ENCODE measurements around the gene FGF12.

FGF12 gene

GRCh38 chr3:192433704-192434103 lies 293.6 kb downstream of the FGF12 start:
- DNase-seq (ENCODE audit: extremely low spot score) = no peak
- ChIA-PET POLR2A (no interaction called here), CTCF (no interaction called here)
- TF ChIP-seq ARNT (IDR thresholded peaks at IDR 0.05) (no peak), FOXA1 (IDR thresholded peaks at IDR 0.05) (no peak), CTBP1 (IDR thresholded peaks at IDR 0.05; ENCODE audit: borderline replicate concordance) (no peak), FOXM1 (IDR thresholded peaks at IDR 0.05; ENCODE audit: borderline replicate concordance) (no peak), ELF4 (IDR thresholded peaks at IDR 0.05) (no peak), HDGF (IDR thresholded peaks at IDR 0.05; ENCODE audit: borderline replicate concordance) (no peak), SUZ12 (IDR thresholded peaks at IDR 0.05) (no peak)

- no peak for DNase-seq (ENCODE audit: extremely low spot score)
- CTCF ChIA-PET = interaction anchor here (0.8 to 2.7 kb wide), 7 partner anchors 13 to 649 kb away, joined by 3 to 15 read pairs (median 5); no protein-coding TSS in a partner anchor
- POLR2A ChIA-PET = interaction anchor here (1.6 kb wide), 1 partner anchor 14 kb away, joined by 4 read pairs; no protein-coding TSS in a partner anchor
- TF ChIP-seq ZNF384 (IDR thresholded peaks at IDR 0.05) (no peak), LEF1 (IDR thresholded peaks at IDR 0.05; ENCODE audit: borderline replicate concordance) (no peak), FOXA1 (IDR thresholded peaks at IDR 0.05) (no peak), SUZ12 (IDR thresholded peaks at IDR 0.05) (no peak)
Measured at GRCh38 chr3:192422997-192423342, 304.4 kb downstream of the FGF12 start.

GRCh38 chr3:192422321-192422996 lies 304.9 kb downstream of the FGF12 start:
- TF ChIP-seq SUZ12 (IDR thresholded peaks at IDR 0.05) = no peak
- no peak for TF ChIP-seq BHLHE40 (IDR thresholded peaks at IDR 0.05; ENCODE audit: borderline replicate concordance)
- no peak for TF ChIP-seq PKNOX1 (IDR thresholded peaks at IDR 0.05)
- TF ChIP-seq TARDBP (IDR thresholded peaks at IDR 0.05) = no peak
- no peak for TF ChIP-seq ELF4 (IDR thresholded peaks at IDR 0.05)
- no peak for TF ChIP-seq L3MBTL2 (conservative IDR thresholded peaks at IDR 0.05)
- no peak for TF ChIP-seq FOXK2 (IDR thresholded peaks at IDR 0.05)
- TF ChIP-seq NFRKB (IDR thresholded peaks at IDR 0.05) = no peak
- no peak for TF ChIP-seq CTBP1 (IDR thresholded peaks at IDR 0.05; ENCODE audit: borderline replicate concordance)
- TF ChIP-seq LEF1 (IDR thresholded peaks at IDR 0.05; ENCODE audit: borderline replicate concordance) = no peak
- no peak for TF ChIP-seq HDGF (IDR thresholded peaks at IDR 0.05; ENCODE audit: borderline replicate concordance)
- POLR2A ChIA-PET = interaction anchor here (1.6 kb wide), 1 partner anchor 13 kb away, joined by 4 read pairs; no protein-coding TSS in a partner anchor
- CTCF ChIA-PET = interaction anchor here (0.8 to 2.7 kb wide), 7 partner anchors 12 to 648 kb away, joined by 3 to 15 read pairs (median 5); no protein-coding TSS in a partner anchor
- no peak for DNase-seq (ENCODE audit: extremely low spot score)

GRCh38 chr3:192419312-192419711 lies 308.0 kb downstream of the FGF12 start:
- ChIA-PET CTCF (no interaction called here), POLR2A (no interaction called here)
- no peak for DNase-seq (ENCODE audit: extremely low spot score)
- TF ChIP-seq LEF1 (IDR thresholded peaks at IDR 0.05; ENCODE audit: borderline replicate concordance) (no peak), L3MBTL2 (conservative IDR thresholded peaks at IDR 0.05) (no peak), ARNT (IDR thresholded peaks at IDR 0.05) (no peak), TARDBP (IDR thresholded peaks at IDR 0.05) (no peak), ZNF384 (IDR thresholded peaks at IDR 0.05) (no peak), FOXA1 (IDR thresholded peaks at IDR 0.05) (no peak), PKNOX1 (IDR thresholded peaks at IDR 0.05) (no peak), FOXK2 (IDR thresholded peaks at IDR 0.05) (no peak), NFRKB (IDR thresholded peaks at IDR 0.05) (no peak), CTBP1 (IDR thresholded peaks at IDR 0.05; ENCODE audit: borderline replicate concordance) (no peak), BHLHE40 (IDR thresholded peaks at IDR 0.05; ENCODE audit: borderline replicate concordance) (no peak), ELF4 (IDR thresholded peaks at IDR 0.05) (no peak), SUZ12 (IDR thresholded peaks at IDR 0.05) (no peak), HDGF (IDR thresholded peaks at IDR 0.05; ENCODE audit: borderline replicate concordance) (no peak), SP1 (IDR thresholded peaks at IDR 0.05) (no peak), FOXM1 (IDR thresholded peaks at IDR 0.05; ENCODE audit: borderline replicate concordance) (no peak)

GRCh38 chr3:192417559-192418055 lies 309.7 kb downstream of the FGF12 start:
- DNase-seq (ENCODE audit: extremely low spot score) = no peak
- TF ChIP-seq NFRKB (IDR thresholded peaks at IDR 0.05) = no peak
- no peak for TF ChIP-seq PKNOX1 (IDR thresholded peaks at IDR 0.05)
- no peak for TF ChIP-seq ARNT (IDR thresholded peaks at IDR 0.05)
- no peak for TF ChIP-seq FOXA1 (IDR thresholded peaks at IDR 0.05)
- no peak for TF ChIP-seq HDGF (IDR thresholded peaks at IDR 0.05; ENCODE audit: borderline replicate concordance)
- no peak for TF ChIP-seq FOXK2 (IDR thresholded peaks at IDR 0.05)
- TF ChIP-seq FOXM1 (IDR thresholded peaks at IDR 0.05; ENCODE audit: borderline replicate concordance) = no peak
- no peak for TF ChIP-seq ELF4 (IDR thresholded peaks at IDR 0.05)
- no peak for TF ChIP-seq CTBP1 (IDR thresholded peaks at IDR 0.05; ENCODE audit: borderline replicate concordance)
- no peak for TF ChIP-seq SP1 (IDR thresholded peaks at IDR 0.05)
- no peak for TF ChIP-seq BHLHE40 (IDR thresholded peaks at IDR 0.05; ENCODE audit: borderline replicate concordance)
- TF ChIP-seq L3MBTL2 (conservative IDR thresholded peaks at IDR 0.05) = no peak
- no peak for TF ChIP-seq SUZ12 (IDR thresholded peaks at IDR 0.05)
- no peak for TF ChIP-seq TARDBP (IDR thresholded peaks at IDR 0.05)
- no peak for TF ChIP-seq LEF1 (IDR thresholded peaks at IDR 0.05; ENCODE audit: borderline replicate concordance)
- no peak for TF ChIP-seq ZNF384 (IDR thresholded peaks at IDR 0.05)
- ChIA-PET POLR2A (no interaction called here), CTCF (no interaction called here)

- POLR2A ChIA-PET = no interaction called here
- no peak for TF ChIP-seq PKNOX1 (IDR thresholded peaks at IDR 0.05)
- no peak for TF ChIP-seq SP1 (IDR thresholded peaks at IDR 0.05)
- no peak for TF ChIP-seq TARDBP (IDR thresholded peaks at IDR 0.05)
- no peak for TF ChIP-seq ELF4 (IDR thresholded peaks at IDR 0.05)
- no peak for TF ChIP-seq SUZ12 (IDR thresholded peaks at IDR 0.05)
- no peak for TF ChIP-seq HDGF (IDR thresholded peaks at IDR 0.05; ENCODE audit: borderline replicate concordance)
- TF ChIP-seq ARNT (IDR thresholded peaks at IDR 0.05) = no peak
- TF ChIP-seq LEF1 (IDR thresholded peaks at IDR 0.05; ENCODE audit: borderline replicate concordance) = no peak
- no peak for TF ChIP-seq CTBP1 (IDR thresholded peaks at IDR 0.05; ENCODE audit: borderline replicate concordance)
- TF ChIP-seq FOXM1 (IDR thresholded peaks at IDR 0.05; ENCODE audit: borderline replicate concordance) = no peak
- TF ChIP-seq L3MBTL2 (conservative IDR thresholded peaks at IDR 0.05) = no peak
- no peak for TF ChIP-seq BHLHE40 (IDR thresholded peaks at IDR 0.05; ENCODE audit: borderline replicate concordance)
- no peak for TF ChIP-seq NFRKB (IDR thresholded peaks at IDR 0.05)
- no peak for TF ChIP-seq FOXA1 (IDR thresholded peaks at IDR 0.05)
- no peak for TF ChIP-seq ZNF384 (IDR thresholded peaks at IDR 0.05)
- TF ChIP-seq FOXK2 (IDR thresholded peaks at IDR 0.05) = no peak
Measured at GRCh38 chr3:192417017-192417416, 310.3 kb downstream of the FGF12 start.

More at GRCh38 chr3:192417017-192417416, 310.3 kb downstream of the FGF12 start:
- CTCF ChIA-PET = no interaction called here
- DNase-seq (ENCODE audit: extremely low spot score) = no peak
